GM12878 (cell line): ENCODE data around the gene EPX. TPM values are rescaled to one million over a fixed set of nuclear protein-coding genes. Genes with fewer than 3 reads are reported as not detected.

Source experiments
- BCLAF1 ChIP-seq: fragments of 450-650 bp; IDR thresholded peaks from 2 replicates; pipeline ENCODE4 v1.6.1; 2017; ENCODE audit warnings: antibody characterized with exemption, mild to moderate bottlenecking, moderate library complexity
- CUX1 ChIP-seq: IDR thresholded peaks from 2 replicates; pipeline ENCODE4 v1.6.1; 2012; ENCODE audit warnings: improper control_type of control experiment, low read depth, low read length; ENCODE audit not compliant: insufficient replicate concordance
- FOXM1 ChIP-seq: IDR thresholded peaks from 2 replicates; pipeline ENCODE4 v1.6.1; 2012; ENCODE audit warnings: low read depth, mild to moderate bottlenecking, inconsistent platforms, low read length, moderate library complexity
- polyA plus RNA-seq, 11 experiments: library from polyadenylated mRNA; depleted of rRNA in 4 of 11; unstranded in 6 of 11; stranded (reverse) in 5 of 11; fragments of >200 nt; fragmentation: Nextera tagmentation in 4 of 11; fragmentation: Illumina TruSeq in 1 of 11; extraction: Ambion mirVana in 4 of 11; extraction: Trizol in 1 of 11; gene quantifications; 1 replicate in 1 of 11; 2 replicates in 10 of 11; pipeline versions ENCODE4 v1.2.1 to v1.2.3, GENCODE V29; 2011 to 2016; ENCODE audit warnings: inconsistent platforms in 2 of 11, missing spikeins in 2 of 11, low read depth in 1 of 11
- total RNA-seq, 4 experiments: library from RNA; depleted of rRNA in 3 of 4; stranded (reverse); fragments of >200 nt in 3 of 4; fragmentation: Illumina TruSeq in 1 of 4; extraction: Trizol in 1 of 4; gene quantifications; 2 replicates each; pipeline versions ENCODE4 v1.2.1 to v1.2.3, GENCODE V29; 2013 to 2021

The EPX gene
- total and polyA plus RNA-seq, 10 of the 15 experiments (the other 5 are each of a cell fraction or from before 2014, with no cell fraction given): 0.03 TPM; not detected in 9

DNA sequence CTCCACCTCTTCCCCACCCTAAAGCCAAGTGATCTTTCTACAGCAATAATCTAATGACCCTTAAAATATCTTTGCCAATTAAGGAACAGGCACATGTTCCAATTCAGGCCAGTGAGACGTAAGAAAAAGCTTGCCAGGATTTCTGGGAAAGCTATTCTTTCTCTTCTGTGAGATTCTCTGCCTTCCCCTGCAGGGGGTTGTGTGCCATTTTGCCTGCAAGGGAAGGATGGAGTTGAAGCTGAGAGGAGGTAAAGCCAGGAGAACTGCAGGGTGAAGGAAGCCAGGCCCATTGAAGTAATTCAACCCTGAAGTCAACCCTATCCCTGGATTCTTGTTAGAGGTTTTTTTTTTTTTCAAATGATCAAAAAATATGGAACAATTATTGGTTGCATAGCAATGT lies 36.9 kb downstream of the EPX start (continued):
- TF ChIP-seq CUX1 (no peak), FOXM1 (no peak), BCLAF1 (no peak)
- TF ChIP-seq, all 136 proteins: peak for 0
